Endodermal cell (in vitro differentiated cells): ENCODE data around the gene EML4. TPM values are rescaled to one million over a fixed set of nuclear protein-coding genes. Genes with fewer than 3 reads are reported as not detected.

Experiments
- DNase-seq: peaks from one replicate; pipeline ENCODE4 v3.0.0-alpha.2; 2017
- H3K27ac ChIP-seq: 2 replicates; pipeline ENCODE4 v1.5.1; 2013; ENCODE audit warnings: mild to moderate bottlenecking, low read depth, low read length, moderate library complexity
- H3K27me3 ChIP-seq: 2 replicates; pipeline ENCODE4 v1.6.1; 2013; ENCODE audit warnings: mild to moderate bottlenecking, low read length, moderate library complexity; ENCODE audit not compliant: insufficient read depth, control insufficient read depth, poor library complexity, severe bottlenecking
- H3K36me3 ChIP-seq: 2 replicates; pipeline ENCODE4 v1.7.0; 2013; ENCODE audit warnings: mild to moderate bottlenecking, low read length, moderate library complexity; ENCODE audit not compliant: control insufficient read depth, insufficient read depth
- H3K4me1 ChIP-seq: one replicate; pipeline ENCODE4 v1.7.0; 2013; ENCODE audit warnings: low read length; ENCODE audit not compliant: control insufficient read depth, insufficient read depth
- H3K4me3 ChIP-seq: 2 replicates; pipeline ENCODE4 v1.5.1; 2013; ENCODE audit warnings: mild to moderate bottlenecking, low read length, moderate library complexity
- H3K9ac ChIP-seq: 2 replicates; pipeline ENCODE4 v1.6.1; 2013; ENCODE audit warnings: mild to moderate bottlenecking, low read length, moderate library complexity; ENCODE audit not compliant: poor library complexity, severe bottlenecking; ENCODE audit errors: extremely low read depth
- H3K9me3 ChIP-seq: 2 replicates; pipeline ENCODE4 v1.6.1; 2013; ENCODE audit warnings: mild to moderate bottlenecking, low read length, moderate library complexity; ENCODE audit not compliant: control insufficient read depth
- H3K27ac Mint-ChIP-seq: 2 replicates; pipeline ENCODE4 v1.8.0; 2020; ENCODE audit warnings: mixed read lengths
- H3K27me3 Mint-ChIP-seq: 2 replicates; pipeline ENCODE4 v1.8.0; 2021; ENCODE audit warnings: mild to moderate bottlenecking, mixed read lengths; ENCODE audit not compliant: insufficient read depth
- H3K36me3 Mint-ChIP-seq: 2 replicates; pipeline ENCODE4 v1.8.0; 2020; ENCODE audit warnings: low read depth, mixed read lengths
- H3K4me1 Mint-ChIP-seq: 2 replicates; pipeline ENCODE4 v1.8.0; 2020; ENCODE audit warnings: mixed read lengths
- H3K4me3 Mint-ChIP-seq: 2 replicates; pipeline ENCODE4 v1.8.0; 2020; ENCODE audit warnings: mild to moderate bottlenecking, moderate library complexity, mixed read lengths
- H3K9me3 Mint-ChIP-seq: 2 replicates; pipeline ENCODE4 v1.8.0; 2020; ENCODE audit warnings: mild to moderate bottlenecking, mixed read lengths
- CTCF ChIP-seq: fragments of 200-600 bp; sonication (generic); conservative IDR thresholded peaks from 2 replicates; pipeline ENCODE4 v1.5.0; 2021; ENCODE audit warnings: antibody characterized with exemption, mild to moderate bottlenecking
- WGBS, 2 experiments: methylation state at CpG; one replicate each; pipeline versions ENCODE4 v1.1.5 to v1.1.7; 2013; ENCODE audit warnings: missing lambda C conversion rate in 2 of 2, mixed read lengths in 1 of 2; ENCODE audit not compliant: insufficient coverage in 1 of 2, insufficient read length in 1 of 2; 5-methylcytosine and 5-hydroxymethylcytosine counted together
- total RNA-seq, 2 donors: library from RNA; stranded (reverse); fragmentation: NEBNext Ultra II Directional in 1 of 2; extraction: Animal tissue kit (Norgen Biotek cat#: 25700) in 1 of 2; gene quantifications; 2 replicates in 1 of 2; 3 replicates in 1 of 2; pipeline ENCODE4 v1.2.1, GENCODE V29; 2021

The EML4 gene
- total RNA-seq, 2 donors from 2014 or later: 84.6 to 90.9 TPM

GRCh38 chr2:42191285-42192009 is 22.3 kb downstream of the EML4 start:
- Histone ChIP-seq H3K36me3 (no peaks in the 10 kb centered on the region), H3K27ac (no peak overlapping the region), H3K4me1 (peaks cover 2% of the 10 kb centered on the region), H3K9me3 (no peaks in the 10 kb centered on the region), H3K4me3 (no peak overlapping the region), H3K9ac (no peak overlapping the region), H3K27me3 (no peaks in the 10 kb centered on the region)
- Mint-ChIP-seq H3K4me3 (no peak overlapping the region), H3K9me3 (no peaks in the 10 kb centered on the region), H3K36me3 (peaks cover 2% of the 10 kb centered on the region), H3K4me1 (peaks cover 43% of the 10 kb centered on the region), H3K27ac (no peak overlapping the region), H3K27me3 (no peaks in the 10 kb centered on the region)
- no peak for TF ChIP-seq CTCF
- DNase-seq: no peak
- WGBS, 2 experiments: 80 to 92% methylated on average over 1 to 10 of the region's 10 CpGs

- H3K9me3 Mint-ChIP-seq: no peaks in the 10 kb centered on the region
- H3K4me1 Mint-ChIP-seq: peaks cover 47% of the 10 kb centered on the region
- peaks cover 2% of the 10 kb centered on the region for H3K36me3 Mint-ChIP-seq
- Histone ChIP-seq H3K27ac (no peak overlapping the region), H3K27me3 (no peaks in the 10 kb centered on the region), H3K4me3 (no peak overlapping the region), H3K4me1 (peaks cover 1% of the 10 kb centered on the region), H3K9ac (no peak overlapping the region), H3K9me3 (no peaks in the 10 kb centered on the region), H3K36me3 (no peaks in the 10 kb centered on the region)
- 90 to 91% methylated on average over 3 to 5 of the region's 5 CpGs for WGBS, 2 experiments
- TF ChIP-seq CTCF: no peak
- no peak for DNase-seq
- no peak overlapping the region for H3K4me3 Mint-ChIP-seq
- H3K27ac Mint-ChIP-seq: no peak overlapping the region
- H3K27me3 Mint-ChIP-seq: no peaks in the 10 kb centered on the region
Measured at GRCh38 chr2:42192010-42192373, 22.8 kb downstream of the EML4 start.

GRCh38 chr2:42192652-42193566 is 23.8 kb downstream of the EML4 start:
- H3K27ac ChIP-seq: no peak overlapping the region
- no peak for DNase-seq
- H3K9me3 Mint-ChIP-seq: no peaks in the 10 kb centered on the region
- H3K36me3 ChIP-seq: no peaks in the 10 kb centered on the region
- peaks cover 10% of the 10 kb centered on the region for H3K4me1 ChIP-seq
- no peak overlapping the region for H3K9ac ChIP-seq
- peaks cover 2% of the 10 kb centered on the region for H3K36me3 Mint-ChIP-seq
- no peak for TF ChIP-seq CTCF
- H3K27me3 Mint-ChIP-seq: no peaks in the 10 kb centered on the region
- H3K27ac Mint-ChIP-seq: peak overlapping the region; percentile 84
- H3K4me3 Mint-ChIP-seq: no peak overlapping the region
- H3K27me3 ChIP-seq: no peaks in the 10 kb centered on the region
- no peak overlapping the region for H3K4me3 ChIP-seq
- whole genome bisulfite sequencing, 2 experiments: 93% methylated on average over 3 of the region's 3 CpGs
- H3K4me1 Mint-ChIP-seq: peaks cover 49% of the 10 kb centered on the region
- H3K9me3 ChIP-seq: peaks cover 3% of the 10 kb centered on the region
